EL (cell line): ENCODE measurements around the gene ZNF507.
"Not testable (repeated sequence)": the region's sequence is repeated elsewhere in the genome, so short reads cannot be mapped to it uniquely, and the experiment has no call there.

Experiments used
- DNase-seq: peaks from one replicate; pipeline ENCODE4 v3.0.0-alpha.2; 2016

The ZNF507 gene

GRCh38 chr19:32372726-32373517 is 27.5 kb downstream of the ZNF507 start:
- DNase-seq: peak; percentile 75

- peak; percentile 98 for DNase-seq
Observed at GRCh38 chr19:32373585-32374295, 28.3 kb downstream of the ZNF507 start.

DNA sequence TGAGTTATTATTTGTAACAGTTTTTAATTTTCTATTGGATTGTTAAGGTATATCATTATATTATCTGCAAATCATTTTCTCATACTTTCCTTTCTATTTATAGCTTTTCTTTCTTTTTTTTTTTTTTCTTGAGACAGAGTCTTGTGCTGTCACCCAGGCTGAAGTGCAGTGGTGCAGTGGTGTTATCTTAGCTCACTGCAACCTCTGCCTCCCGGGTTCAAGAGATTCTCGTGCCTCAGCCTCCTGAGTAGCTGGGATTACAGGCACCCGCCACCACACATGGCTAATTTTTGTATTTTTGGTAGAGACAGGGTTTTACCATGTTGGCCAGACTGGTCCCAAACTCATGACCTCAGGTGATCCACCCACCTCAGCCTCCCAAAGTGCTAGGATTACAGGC is 29.0 kb downstream of the ZNF507 start:
- not testable (repeated sequence) for DNase-seq

DNA sequence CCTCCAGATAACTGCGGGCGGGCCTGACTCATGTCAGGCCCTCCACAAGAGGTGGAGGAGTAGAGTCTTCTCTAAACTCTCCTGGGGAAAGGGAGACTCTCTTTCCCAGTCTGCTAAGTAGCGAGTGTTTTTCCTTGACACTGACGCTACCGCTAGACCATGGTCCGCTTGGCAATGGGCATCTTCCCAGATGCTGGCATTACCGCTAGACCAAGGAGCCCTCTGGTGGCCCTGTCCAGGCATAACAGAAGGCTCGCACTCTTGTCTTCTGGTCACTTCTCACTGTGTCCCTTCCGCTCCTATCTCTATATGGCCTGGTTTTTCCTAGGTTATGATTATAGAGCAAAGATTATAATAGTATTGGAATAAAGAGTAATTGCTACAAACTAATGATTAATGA is 31.7 kb downstream of the ZNF507 start:
- DNase-seq: not testable (repeated sequence)

DNA sequence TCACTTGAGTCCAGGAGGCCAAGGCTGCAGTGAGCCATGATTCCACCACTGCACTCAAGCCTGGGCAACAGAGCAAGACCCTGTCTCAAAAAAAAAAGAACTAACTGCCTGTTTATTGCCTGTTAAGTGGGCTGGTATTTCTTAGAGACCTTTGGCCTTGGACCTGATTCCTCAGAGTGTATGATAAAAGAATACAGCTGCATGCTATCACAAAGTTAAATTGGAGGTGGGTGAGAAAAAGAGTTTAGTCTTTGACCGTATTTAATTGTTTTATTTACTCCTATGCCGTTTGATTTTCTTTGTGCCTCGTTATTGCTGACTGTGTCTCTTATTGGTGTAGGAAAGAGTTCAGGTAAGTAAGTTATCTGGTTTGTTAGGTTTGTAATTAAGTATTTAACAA is 34.9 kb downstream of the ZNF507 start:
- DNase-seq: no peak

DNA sequence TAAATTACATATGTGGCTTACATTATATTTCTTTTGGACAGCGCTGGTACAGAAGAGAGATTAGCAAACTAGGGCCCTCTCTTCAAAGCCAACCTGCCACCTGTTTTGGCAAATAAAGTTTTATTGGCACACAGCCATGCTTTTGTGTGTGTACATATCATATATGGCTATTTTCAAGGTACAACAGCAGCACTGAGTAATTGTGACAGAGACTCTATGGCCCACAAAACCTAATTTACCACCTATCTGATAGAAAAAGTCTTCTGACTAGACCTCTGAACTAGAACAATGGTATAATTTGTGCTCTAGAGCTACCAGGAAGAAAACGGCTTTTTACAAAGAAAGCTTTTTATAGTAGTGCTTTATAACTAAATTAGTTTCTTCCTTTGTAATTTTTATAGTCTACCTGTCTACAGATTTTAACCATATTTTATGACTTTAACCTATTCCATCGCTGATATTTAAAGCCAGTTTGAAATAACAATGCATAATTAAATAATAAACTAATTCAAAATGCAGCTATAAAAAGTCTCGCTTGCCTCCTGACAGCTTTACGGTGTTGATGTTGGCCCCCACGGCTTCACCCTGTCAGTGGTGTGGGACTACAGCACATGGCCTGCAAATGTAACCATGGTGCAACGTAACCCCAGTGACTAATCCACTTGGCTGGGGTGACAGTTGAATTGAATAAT is 42.4 kb downstream of the ZNF507 start:
- DNase-seq: peak; percentile 46

DNA sequence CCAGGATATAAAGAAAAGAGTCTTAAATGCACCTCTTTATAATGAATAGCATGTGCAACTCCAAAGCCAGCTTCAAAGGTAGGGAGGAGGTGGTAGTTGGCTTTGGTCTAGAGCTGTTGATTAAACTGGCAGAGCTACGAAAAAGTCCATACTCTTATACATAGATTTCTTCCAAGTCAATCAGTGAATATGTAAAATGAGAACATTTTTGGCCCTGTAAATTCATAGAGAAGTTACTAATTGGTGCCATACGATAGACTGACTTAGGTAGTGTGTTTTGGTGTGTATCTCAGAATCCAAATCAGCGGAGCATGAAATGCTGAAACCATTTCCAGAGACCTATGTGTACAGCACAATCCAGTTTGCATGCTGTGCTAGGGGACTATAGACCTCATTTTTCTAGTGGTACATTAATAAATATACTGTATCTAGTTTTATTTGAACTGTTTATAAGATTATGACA is 43.0 kb downstream of the ZNF507 start:
- no peak for DNase-seq

GRCh38 chr19:32392901-32393300 is 47.5 kb downstream of the ZNF507 start:
- no peak for DNase-seq

GRCh38 chr19:32396046-32396652 is 50.7 kb downstream of the ZNF507 start:
- DNase-seq: no peak

- peak; percentile 89 for DNase-seq
Observed at GRCh38 chr19:32397671-32398101, 52.3 kb downstream of the ZNF507 start.

DNA sequence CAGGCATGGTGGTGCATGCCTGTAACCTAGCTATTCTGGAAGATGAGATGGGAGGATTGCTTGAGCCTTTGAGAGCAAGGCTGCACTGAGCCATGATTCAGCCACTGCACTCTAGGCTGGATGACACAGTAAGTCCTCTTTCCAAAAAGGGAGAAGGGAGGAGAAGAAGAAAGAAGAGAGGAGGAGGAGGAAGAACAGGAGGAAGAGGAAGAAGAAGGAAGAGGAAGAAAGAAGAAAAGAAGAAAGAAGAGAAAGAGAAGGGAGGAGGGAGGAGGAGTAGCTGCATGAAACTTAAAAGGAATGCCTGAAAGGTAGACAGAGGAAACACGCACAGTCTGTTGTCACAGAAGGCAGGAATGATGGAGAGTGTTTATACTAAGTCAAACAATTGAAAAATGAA is 56.6 kb downstream of the ZNF507 start:
- no peak for DNase-seq

- DNase-seq: no peak
Observed at GRCh38 chr19:32403291-32403995, 58.0 kb downstream of the ZNF507 start.

DNA sequence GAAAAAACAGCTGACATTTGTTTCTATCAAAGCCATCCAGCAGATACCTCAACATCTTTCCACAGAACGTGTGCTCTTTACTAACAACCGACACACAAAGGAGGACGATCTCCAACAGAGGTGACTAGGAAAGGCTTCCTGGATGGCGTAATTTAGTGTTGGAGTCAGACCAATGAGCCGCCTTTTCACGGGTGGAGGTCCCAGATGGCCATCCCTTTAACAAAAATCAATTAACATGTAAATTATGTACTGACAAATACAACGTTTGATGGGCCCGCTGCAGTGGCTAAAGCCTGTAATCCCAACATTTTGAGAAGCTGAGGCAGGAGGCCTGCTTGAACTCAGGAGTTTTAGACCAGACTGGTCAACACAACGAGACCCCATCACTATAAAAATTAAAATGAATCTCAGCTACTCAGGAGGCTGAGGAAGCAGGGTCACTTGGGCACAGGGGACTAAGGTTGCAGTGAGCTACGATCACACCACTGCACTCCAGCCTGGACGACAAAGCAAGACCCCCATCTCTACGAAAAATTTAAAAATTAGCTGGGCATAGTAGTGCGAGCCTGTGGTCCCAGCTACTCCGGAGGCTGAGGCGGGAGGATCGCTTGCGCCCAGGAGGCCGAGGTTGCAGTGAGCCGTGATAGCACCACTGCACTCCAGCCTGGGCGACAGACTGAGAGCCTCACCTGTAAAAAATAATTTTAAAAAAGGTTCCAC is 59.0 kb downstream of the ZNF507 start:
- DNase-seq: peak; percentile 3

- DNase-seq: no peak
Observed at GRCh38 chr19:32404933-32405430, 59.6 kb downstream of the ZNF507 start.

GRCh38 chr19:32405431-32406160 is 60.2 kb downstream of the ZNF507 start, which contains the start of gene DPY19L3:
Gene DPY19L3, plus strand, starts transcription at chr19:32405770. Its CDS starts 2,484 bp downstream, at chr19:32408254.
- peak; percentile 92 for DNase-seq

- peak; percentile 6 for DNase-seq
Observed at GRCh38 chr19:32406161-32407003, 61.0 kb downstream of the ZNF507 start.

DNA sequence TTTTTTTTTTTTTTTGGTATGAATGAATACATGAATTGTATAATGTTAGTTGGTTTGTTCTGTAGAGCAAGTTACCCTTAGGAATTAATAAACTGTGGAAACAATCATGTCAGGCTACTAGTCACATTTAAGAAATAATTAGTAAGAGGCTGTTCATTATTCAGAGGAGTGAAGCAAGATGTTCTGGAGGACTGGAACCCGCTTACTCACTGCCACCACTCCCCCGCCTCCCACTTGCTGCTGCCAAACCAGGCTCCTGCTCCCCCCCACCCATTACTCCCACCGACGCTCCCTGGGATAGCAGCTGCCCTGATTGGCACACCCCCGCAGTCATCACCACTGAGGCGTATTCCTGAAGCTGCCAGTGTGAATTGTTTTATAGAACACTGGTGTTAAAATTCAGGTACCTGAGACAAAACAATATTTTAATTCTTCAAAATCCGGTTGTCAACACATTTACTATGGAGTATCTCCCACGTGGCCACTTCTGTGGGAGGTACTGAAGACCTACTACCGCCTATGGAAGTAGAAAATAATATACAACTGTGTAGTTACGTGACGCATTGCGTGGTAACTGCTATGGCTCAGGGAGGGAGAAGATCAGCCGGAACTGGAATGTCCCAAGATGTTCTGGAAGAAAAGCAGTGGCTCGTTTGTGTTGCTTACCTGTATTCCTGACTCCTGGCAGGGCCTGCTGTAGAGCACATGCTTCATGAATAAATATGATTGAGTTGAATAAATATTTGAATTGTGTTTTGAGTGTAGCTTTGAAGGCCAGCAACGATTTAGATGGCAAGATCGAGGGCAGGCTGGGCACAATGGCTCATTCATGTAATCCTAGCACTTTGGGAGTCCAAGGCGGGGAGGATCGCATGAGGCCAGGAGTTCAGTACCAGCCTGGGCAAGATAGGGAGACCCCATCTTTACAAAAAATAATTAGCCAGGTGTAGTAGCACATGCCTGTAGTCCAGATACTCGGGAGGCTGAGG is 61.9 kb downstream of the ZNF507 start:
- DNase-seq: peak; percentile 23

DNA sequence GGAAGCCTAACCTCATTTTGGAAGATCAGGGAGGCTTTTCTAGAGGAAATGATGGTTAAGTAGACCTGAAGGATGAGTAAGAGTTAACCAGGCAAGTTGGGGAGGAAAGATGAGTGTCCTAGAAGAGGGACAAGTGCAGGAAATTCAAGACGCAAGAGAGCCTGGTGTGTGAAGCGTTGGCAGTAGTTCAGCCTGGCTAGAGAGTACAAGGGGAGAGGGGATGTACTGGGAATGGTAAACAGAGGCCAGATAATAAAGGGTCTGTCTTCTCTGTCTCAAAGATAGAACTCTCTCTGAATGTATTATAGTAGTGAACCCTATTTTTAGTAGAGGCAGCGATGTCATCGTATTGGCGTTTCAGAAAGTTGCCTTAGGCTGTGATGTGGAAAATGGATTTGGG is 69.8 kb downstream of the ZNF507 start:
- DNase-seq: peak; percentile 22
